GM21528 (cell line): Measurements from ENCODE around the gene SUCNR1.
"Not testable (repeated sequence)": the region's sequence is repeated elsewhere in the genome, so short reads cannot be mapped to it uniquely, and the experiment has no call there.

ENCODE experiments used
- ATAC-seq: cut with Tn5 transposase; IDR thresholded peaks from one replicate; pipeline ENCODE4 v1.9.1; 2021; ENCODE audit warnings: mild to moderate bottlenecking, moderate library complexity; ENCODE audit not compliant: unreplicated experiment, low FRiP score

The SUCNR1 gene, protein sequence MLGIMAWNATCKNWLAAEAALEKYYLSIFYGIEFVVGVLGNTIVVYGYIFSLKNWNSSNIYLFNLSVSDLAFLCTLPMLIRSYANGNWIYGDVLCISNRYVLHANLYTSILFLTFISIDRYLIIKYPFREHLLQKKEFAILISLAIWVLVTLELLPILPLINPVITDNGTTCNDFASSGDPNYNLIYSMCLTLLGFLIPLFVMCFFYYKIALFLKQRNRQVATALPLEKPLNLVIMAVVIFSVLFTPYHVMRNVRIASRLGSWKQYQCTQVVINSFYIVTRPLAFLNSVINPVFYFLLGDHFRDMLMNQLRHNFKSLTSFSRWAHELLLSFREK

DNA sequence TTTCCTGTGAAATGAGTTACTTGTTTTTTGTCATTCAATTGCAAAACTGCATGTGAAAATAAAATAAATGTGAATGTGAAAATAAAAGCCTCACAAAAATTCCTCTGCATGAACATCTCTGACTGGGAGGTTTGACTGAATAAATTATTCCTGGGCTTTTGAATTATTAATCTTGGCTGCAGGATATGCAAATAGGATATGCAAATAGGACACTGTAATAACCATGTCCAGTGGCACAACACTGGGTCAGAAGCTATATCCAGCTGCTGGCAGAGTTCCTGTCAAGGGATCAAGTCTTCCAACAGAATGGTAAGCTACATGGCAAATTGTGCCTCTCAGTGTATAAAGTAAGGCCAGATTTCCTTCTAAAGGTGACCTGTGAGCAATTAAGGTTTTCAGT is at the start of gene SUCNR1:
Gene SUCNR1 (plus strand): TSS at position 246 of the 400 bp plus-strand sequence. CDS start 6,250 bp downstream, outside the sequence.
- no peak for ATAC-seq

DNA sequence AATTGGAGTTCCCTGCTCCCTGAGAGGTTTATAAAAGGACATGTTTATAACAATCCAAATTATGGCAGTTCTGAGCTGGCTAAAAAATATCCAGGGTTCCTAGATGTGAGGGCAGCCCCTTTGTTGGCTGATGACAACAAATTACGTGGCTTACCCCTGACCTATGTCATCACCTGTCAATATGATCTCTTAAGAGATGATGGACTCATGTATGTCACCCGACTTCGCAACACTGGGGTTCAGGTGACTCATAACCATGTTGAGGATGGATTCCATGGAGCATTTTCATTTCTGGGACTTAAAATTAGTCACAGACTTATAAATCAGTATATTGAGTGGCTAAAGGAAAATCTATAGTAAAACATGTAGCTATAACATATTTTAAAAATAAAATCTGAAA is 45.6 kb upstream of the SUCNR1 start:
- no peak for ATAC-seq

GRCh38 chr3:151835751-151836525 is 37.5 kb upstream of the SUCNR1 start:
- ATAC-seq = no peak

DNA sequence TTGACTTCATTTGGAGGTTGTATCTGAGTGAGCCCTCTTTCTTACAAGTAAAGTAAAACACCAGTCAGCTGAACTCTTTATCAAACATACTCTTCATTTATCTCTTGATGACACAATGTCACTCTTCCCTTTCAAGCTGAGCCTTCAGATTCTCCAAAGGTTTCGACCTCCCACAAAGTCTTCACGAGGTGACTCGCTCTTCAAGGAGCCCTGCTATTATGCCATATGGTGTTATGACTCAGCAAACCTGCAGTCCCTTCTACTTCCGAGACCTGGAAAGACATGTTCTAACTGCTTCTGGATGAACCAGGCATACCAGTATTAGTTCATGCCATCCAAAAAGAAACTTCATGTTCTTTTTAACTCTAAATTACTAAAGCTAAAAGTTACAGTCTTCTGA is 36.4 kb upstream of the SUCNR1 start:
- ATAC-seq = no peak

DNA sequence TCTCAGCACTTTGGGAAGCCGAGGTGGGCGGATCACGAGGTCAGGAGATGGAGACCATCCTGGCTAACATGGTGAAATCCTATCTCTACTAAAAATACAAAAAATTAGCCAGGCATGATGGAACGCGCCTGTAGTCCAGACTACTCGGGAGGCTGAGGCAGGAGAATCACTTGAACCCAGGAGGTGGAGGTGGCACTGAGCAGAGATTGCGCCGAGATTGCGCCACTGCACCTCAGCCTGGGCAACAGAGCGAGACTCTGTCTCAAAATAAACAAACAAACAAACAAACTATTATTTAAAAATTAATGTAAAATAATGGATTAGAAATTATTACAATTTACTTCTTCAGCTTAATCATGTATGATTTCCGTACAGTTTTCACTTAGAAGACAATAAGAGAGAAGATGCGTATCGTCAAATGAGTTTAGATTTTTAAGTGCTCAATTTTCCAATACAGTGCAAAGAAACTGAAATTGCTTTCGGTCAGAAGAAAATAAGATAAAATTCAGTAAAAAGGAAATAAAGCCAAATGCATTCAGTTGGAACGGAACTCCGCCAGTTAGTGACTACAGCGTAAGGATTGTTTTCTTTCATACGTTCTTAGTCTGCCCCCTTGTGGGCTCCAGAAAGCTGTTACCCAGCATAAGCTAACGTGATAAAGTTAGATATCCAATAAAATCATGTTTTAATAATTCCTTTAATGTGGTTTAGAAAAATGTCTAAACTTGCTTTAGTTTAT is 34.7 kb upstream of the SUCNR1 start:
- no peak for ATAC-seq

DNA sequence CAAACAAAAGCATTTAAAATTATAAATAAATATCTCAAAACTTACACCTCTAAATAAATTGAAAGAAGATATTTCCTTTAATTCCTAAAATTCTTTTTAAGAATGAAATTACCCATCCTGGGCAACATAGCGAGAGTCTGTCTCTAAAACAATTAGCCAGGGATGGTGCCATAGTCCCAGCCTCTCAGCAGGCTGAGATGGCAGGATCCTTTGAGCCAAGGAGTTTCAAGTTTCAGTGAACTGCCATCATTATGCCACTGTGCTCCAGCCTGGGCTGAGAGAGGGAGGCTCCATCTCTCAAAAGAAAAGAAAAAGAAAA is 34.2 kb upstream of the SUCNR1 start:
- no peak for ATAC-seq

- ATAC-seq = no peak
Measured at GRCh38 chr3:151841801-151842200, 31.6 kb upstream of the SUCNR1 start.

DNA sequence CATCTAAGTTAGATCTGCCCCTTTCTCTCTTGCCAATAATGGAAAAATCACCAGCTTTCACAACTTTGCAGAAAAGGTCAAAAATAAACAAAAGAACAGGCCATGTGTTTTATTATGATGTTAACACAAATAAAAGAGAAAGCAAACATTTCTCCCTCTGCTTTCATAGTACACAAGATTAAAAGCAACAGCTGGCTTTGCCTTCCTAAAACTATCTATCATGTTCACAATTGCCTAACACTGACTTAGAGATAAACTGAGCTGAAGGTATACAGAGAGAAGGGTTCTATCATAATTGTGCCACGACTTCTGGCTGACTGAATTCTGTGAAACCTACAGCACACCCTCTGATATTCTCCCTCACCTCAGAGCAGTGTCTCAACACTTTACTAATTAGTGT is 30.2 kb upstream of the SUCNR1 start:
- no peak for ATAC-seq

DNA sequence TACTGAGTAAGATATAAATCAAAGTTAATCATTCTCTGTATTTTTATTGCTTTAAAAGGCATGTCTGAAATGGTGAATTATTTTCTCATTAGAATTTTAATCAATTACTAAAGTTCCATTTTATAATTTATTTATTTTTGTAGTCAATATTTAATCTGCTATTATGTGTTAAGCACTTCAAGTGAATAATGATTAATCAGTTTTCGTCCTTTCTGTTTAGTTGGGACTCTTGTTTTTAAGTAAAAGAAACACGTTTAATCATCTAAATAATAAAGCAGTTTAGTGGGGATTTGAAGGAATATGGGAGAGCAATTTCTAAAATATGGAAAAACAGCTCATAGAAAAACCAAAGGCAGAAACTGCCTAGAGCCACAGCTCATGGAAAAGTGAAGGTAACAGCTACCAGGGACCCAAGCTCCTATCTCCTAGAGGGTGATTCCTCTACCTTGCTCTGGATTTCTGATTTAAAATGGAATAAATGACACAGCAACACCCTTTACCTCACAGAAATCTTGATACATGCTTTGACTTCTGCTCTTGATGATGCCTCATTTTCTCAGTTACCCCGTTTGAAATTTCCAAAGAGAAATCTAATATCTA is 28.0 kb upstream of the SUCNR1 start:
- no peak for ATAC-seq

GRCh38 chr3:151850065-151850464 is 23.4 kb upstream of the SUCNR1 start:
- not testable (repeated sequence) for ATAC-seq

DNA sequence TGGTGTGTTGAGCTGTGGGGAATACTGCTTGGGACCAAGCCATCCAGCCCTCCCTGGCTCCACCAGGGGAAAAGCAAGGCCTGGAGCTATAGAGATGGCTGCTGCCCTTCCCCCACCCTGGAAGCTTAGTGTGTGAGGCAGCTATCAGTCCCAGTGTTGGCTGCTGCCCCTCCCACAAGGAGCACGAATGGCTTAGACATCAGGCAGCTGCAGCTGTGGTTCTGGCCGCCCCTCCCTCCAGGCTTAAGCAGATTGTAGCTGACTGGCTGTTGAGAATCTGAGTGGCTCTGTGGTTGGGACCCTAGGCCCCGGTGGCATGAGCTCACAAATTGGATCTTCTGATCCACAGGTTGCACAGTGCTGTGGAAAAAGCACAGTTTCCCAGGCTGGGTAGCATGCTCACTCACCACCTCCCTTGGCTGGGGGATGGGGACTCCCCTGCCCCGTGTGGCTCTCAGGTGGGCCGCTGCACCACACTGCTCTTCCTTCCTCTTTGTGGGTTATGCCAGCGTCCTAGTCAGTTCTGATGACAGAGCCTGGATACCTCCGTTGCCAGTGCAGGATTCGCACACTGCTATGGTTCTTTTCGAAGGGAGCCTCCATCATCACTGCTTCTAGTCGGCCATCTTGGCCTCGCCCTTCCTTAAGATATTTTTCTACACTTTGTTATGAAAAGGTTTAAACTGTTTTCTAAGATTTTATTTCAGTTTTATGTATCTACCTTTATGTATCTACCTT is 21.2 kb upstream of the SUCNR1 start:
- ATAC-seq = no peak

DNA sequence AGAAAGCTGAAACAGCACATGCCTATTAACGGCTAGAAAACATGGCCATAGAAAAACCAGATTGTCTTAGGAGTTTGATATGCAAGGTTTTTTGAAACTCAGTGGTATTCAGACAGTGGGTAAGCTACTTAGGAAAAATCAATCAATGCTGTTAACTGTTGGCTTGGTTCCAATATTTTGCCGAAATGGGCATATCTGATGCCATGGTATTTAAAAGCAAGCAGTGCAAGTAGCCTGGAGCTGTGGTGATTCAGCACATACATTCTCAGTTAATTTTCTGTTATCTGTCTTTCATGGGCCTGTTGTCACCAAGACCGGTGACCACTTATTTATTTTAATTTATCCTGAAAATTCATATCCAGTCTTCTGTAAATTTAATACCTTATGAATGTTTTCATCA is 17.3 kb upstream of the SUCNR1 start:
- ATAC-seq = no peak

GRCh38 chr3:151856641-151857040 is 16.8 kb upstream of the SUCNR1 start:
- ATAC-seq = no peak

GRCh38 chr3:151859233-151859673 is 14.2 kb upstream of the SUCNR1 start:
- no peak for ATAC-seq

- ATAC-seq = no peak
Measured at GRCh38 chr3:151859905-151860304, 13.5 kb upstream of the SUCNR1 start.

DNA sequence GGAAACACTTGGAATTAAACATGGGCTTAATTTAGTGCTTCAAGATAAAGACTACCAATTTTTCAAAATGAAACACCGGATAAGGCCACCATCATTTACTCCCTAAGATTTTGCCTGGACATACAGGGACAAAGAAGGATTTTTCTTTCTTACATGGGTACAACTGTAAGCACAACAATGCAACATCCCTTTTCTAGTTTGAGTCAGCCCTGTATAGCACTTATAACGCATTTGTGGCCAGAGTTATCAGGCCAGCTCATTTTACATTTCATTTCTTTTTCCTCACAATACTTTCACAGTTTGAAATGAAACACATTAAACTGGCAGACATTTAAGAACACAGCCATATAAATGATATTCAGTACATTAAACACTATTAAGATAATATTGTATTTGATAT is 9.8 kb upstream of the SUCNR1 start:
- no peak for ATAC-seq

- ATAC-seq = no peak
Measured at GRCh38 chr3:151864423-151865101, 8.9 kb upstream of the SUCNR1 start.

DNA sequence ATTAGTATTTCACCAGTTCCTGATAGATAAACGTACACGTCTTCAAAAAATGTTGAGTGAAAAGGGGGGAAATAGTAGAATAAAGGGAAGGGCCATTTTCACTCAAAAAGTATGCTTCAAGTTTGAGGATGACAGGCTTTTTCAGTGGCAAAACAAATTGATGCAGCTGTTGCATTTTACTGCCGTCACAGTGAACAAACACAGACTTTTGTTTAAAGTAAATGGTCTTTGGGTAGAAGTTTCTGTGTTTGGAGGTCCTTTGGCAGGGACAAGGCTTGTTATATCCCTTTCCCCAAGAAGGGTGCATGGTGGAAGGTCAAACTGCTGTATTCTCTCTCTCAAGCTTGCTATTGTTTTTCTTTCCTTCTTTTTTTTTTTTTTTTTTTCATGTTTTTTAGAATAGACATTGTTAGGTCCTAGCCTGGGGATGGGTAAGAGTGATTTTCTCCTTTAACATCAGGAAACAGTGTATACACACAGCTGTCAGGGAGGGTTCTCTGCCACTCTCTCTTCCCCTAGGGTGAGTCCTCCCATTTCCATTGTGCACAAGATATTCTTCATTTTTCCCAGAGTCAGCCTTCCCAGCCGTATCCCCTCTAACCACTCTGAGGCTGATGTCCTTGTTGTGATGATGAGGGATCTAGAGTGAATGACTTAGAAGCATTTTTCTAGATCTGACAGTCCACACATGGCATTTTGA is 6.6 kb upstream of the SUCNR1 start:
- no peak for ATAC-seq

DNA sequence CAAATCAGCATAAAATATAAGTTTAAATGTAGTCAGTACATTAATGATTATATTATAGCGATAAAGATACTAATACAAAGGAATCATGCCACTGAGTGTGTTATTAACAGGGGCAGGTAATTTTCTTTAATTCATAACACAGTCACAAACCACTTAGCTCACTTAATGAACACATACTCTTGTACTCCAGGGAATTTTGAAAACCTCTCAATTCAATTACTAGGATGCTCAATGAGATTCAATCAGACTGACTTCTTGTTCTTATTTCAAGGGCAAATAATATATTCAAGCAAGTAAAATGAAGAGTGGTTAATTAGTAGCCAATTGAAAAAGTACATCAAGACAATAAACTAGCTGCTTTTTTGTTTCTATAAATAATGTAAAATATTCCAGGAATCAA is 5.8 kb upstream of the SUCNR1 start:
- ATAC-seq = no peak
